GM18526 (cell line): Measurements from ENCODE around the gene SARS1.

Source experiments
- POLR2A ChIP-seq: IDR thresholded peaks from 3 replicates; pipeline ENCODE4 v1.6.1; 2011; ENCODE audit not compliant: insufficient read length; ENCODE audit errors: extremely low read depth

SARS1 gene

DNA sequence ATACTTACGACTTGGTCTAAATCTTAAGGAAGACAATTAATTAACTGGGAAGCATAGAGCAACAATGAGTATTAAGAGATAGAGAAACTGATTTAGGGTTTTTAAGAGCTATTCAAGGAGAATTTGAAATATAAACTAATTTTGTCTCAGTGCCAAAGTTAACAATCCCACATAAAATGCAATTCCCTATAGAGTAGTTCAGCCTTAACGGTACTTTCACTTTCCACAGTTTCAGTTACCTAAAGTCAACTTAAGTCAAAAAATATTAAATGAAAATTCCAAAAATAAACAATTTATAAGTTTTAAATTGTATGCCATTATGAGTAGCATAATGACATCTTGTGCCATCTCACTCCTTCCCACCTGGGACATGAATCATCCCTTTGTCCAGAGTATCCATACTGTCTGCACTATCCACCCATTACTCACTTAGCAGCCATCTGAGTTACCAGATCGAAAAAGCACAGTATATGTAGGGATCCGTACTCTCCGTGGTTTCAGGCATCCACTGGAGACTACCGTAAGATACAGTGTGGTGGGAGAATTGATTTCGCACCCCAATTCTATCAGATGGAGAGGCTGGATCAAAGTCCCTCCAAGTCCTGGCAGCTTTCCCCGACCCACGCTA lies 4.8 kb upstream of the SARS1 start:
- no peak for TF ChIP-seq POLR2A

- no peak for TF ChIP-seq POLR2A
Observed at GRCh38 chr1:109210058-109210457, 3.7 kb upstream of the SARS1 start.

GRCh38 chr1:109213345-109213823 lies 334 bp upstream of the SARS1 start:
- TF ChIP-seq POLR2A = no peak

DNA sequence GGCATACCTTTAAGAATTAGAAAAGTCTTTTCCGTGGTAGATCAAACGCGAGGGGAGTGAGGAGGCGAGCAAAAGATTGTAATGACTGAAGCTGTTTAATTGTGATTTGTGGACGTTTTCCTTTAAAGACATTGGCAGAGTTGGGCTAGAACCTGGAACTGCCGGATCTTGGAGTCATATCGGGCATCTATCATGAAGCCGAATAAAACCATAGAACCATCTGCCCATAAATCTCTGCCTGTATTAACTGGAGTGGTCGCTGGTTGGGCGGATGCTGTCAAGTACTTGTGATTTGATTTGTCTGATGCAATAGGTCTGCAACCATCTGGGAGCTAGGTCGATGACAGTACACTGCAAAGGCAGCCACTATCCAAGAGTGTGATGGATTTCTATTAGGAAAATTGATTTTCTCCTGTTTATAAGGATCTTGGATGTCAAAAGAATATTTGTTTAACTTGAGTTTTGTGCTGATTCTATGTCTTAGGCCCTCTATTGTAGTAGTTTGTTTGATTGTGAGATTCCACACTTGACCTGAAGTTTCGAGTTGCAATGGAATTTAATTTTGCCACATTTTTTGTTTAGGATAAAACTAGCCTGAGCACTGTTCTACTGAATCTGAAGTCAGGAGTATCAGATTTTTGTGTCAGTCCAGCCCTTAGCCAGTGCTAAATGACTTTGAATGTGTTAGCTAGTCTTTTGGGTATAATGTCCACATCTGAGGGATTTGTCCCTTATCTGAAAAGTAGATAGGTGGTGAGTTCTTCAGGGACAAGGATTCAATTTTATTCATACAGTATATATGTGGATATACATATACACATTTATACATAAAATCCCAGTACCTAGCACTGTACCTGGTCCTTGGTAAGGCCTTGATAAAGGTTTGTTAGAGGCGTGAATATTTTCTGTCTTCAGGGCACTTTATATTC lies 1.2 kb downstream of the SARS1 start:
- TF ChIP-seq POLR2A = no peak

- TF ChIP-seq POLR2A = no peak
Observed at GRCh38 chr1:109216662-109217061, 2.9 kb downstream of the SARS1 start.

DNA sequence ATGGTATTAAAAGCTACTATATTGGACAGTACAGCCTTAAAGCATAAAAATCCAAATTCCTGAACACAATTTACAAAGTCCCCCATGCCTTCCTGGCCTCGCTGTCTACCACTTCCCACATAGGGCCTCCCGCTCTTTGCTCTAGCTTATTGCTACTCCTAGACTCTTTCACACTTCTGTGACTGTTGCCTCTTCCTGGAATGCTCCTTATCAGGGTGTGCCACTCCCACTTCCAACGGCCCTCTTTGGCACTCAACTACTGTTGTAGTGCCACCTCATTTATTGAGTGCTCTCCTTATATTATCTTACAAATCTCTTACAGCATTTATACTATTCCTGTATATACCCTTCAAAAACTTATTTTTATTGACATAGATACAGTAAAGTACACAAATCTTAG lies 4.8 kb downstream of the SARS1 start:
- TF ChIP-seq POLR2A = no peak

GRCh38 chr1:109225308-109225707 lies 11.6 kb downstream of the SARS1 start:
- TF ChIP-seq POLR2A = no peak

DNA sequence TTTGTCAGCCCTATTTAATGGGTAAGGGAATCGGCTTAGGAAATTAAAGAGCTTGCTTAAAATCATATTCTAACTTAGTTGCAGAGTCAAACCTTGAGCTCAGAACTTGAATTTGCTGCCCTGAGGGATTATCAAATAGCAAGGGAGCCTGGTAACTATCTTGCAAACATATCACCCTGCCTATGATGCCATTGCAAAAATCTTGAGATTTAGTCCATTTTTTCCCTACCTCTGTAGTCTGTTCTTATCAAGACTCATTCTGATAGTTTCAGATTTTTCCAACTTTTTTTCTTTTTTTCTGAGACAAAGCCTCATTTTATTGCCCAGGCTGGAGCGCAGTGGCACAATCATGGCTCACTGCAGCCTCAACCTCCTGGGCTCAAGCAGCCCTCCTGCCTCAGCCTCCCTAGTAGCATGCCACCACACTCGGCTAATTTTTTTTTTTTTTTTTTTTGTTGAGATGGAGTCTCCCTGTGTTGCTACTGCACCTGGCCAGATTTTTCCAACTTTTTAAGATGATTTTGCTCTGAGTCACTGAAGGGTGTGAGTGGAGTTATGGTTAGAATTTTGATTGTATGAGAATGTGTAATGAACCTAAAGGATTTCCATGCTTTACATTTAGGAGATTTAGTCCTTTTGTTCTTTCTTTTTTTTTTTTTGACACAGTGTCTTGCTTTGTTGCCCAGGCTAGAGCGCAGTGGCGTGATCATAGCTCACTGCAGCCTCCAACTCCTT lies 12.2 kb downstream of the SARS1 start:
- no peak for TF ChIP-seq POLR2A

DNA sequence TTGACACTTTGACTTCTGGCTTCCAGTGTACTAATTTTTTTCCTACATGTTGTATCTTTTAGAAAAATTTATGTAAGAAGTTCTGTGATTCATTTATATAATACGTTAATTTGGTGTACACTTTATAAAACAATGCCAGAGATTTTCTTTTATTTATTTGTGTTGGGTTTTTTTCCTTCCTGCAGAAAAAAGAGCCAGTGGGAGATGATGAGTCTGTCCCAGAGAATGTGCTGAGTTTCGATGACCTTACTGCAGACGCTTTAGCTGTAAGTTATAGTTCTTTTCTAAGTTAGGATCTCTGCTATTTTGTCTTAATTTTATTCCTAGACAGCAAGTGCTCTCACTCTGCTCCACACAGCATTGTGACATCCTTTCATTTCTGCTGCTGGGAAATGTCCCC lies 14.4 kb downstream of the SARS1 start:
- no peak for TF ChIP-seq POLR2A

GRCh38 chr1:109229531-109230127 lies 15.9 kb downstream of the SARS1 start:
- TF ChIP-seq POLR2A = no peak

DNA sequence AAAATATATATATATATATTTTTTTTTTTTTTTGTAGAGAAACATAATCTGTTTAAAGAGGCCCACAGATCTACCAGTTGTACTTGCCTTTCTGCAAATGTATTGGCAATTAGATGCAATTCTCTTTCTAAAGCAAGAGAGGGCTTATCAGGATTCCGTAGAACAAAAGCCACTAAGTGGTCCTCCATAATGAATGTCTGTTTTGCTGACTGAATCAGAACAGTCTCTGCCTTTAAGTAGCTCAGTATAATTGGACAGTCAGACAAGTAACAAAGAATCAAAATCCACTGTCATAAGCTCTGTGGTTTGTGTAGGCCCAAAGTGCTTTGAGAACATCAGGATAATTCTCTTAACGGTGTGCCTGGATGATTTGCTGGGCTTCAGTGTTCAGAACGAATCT lies 17.3 kb downstream of the SARS1 start:
- TF ChIP-seq POLR2A = no peak

DNA sequence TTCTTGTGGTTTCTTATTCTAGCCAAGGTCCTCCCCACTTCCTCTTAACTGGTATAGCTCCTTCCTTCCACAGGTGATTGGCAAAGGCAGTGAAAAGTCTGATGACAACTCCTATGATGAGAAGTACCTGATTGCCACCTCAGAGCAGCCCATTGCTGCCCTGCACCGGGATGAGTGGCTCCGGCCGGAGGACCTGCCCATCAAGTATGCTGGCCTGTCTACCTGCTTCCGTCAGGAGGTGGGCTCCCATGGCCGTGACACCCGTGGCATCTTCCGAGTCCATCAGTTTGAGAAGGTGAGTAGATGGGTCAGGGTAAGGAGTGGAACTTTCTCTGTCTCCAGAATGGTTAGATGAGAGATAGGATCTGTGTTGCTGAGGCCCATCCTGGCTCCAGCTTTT lies 21.4 kb downstream of the SARS1 start:
- TF ChIP-seq POLR2A = no peak

- TF ChIP-seq POLR2A = no peak
Observed at GRCh38 chr1:109237512-109237911, 23.8 kb downstream of the SARS1 start.

GRCh38 chr1:109238382-109238781 lies 24.7 kb downstream of the SARS1 start:
- no peak for TF ChIP-seq POLR2A

GRCh38 chr1:109239047-109239408 lies 25.3 kb downstream of the SARS1 start:
- TF ChIP-seq POLR2A = no peak
